DND-41 (cell line): ENCODE results near the gene THSD7A.

Experiments used
- CTCF ChIP-seq: IDR thresholded peaks from 2 replicates; pipeline ENCODE4 v1.5.1; 2012; ENCODE audit warnings: borderline replicate concordance, low read length, moderate library complexity, mild to moderate bottlenecking; ENCODE audit not compliant: poor library complexity, severe bottlenecking; ENCODE audit errors: extremely low read depth
- EZH2 ChIP-seq: IDR thresholded peaks from 3 replicates; pipeline ENCODE4 v1.6.1; 2012; ENCODE audit warnings: borderline replicate concordance, low read depth, mild to moderate bottlenecking, moderate library complexity, low read length, inconsistent platforms; ENCODE audit not compliant: severe bottlenecking

GRCh38 chr7:11403781-11404180 is 428.2 kb downstream of the THSD7A start:
- no peak for TF ChIP-seq CTCF
- TF ChIP-seq EZH2, result no peak
